Stimulated activated CD8-positive, alpha-beta memory T cell treated with anti-CD3 and anti-CD28 coated beads, Interleukin-7, amount 100 ng/mL, for 1 hour (primary cell): ENCODE results near the gene GCN1.

ENCODE experiments used
- DNase-seq, 2 donors: peaks; one replicate each; pipeline ENCODE4 v3.0.0-alpha.2; 2020; ENCODE audit warnings: low read depth in 2 of 2

The GCN1 gene

GRCh38 chr12:120229487-120230325 lies 35.2 kb upstream of the GCN1 start:
- DNase-seq, result no peak

- no peak for DNase-seq
Observed at GRCh38 chr12:120229071-120229486, 34.6 kb upstream of the GCN1 start.

GRCh38 chr12:120228291-120229070 lies 34.0 kb upstream of the GCN1 start:
- peak; percentile 74 to 84 for DNase-seq

- no peak for DNase-seq
Observed at GRCh38 chr12:120228041-120228290, 33.5 kb upstream of the GCN1 start.

- DNase-seq, result no peak
Observed at GRCh38 chr12:120227233-120228040, 32.9 kb upstream of the GCN1 start.

- DNase-seq, result no peak
Observed at GRCh38 chr12:120225852-120226640, 31.5 kb upstream of the GCN1 start.

GRCh38 chr12:120225200-120225558 lies 30.7 kb upstream of the GCN1 start:
- DNase-seq, result no peak

GRCh38 chr12:120224304-120225199 lies 30.0 kb upstream of the GCN1 start:
- no peak for DNase-seq

GRCh38 chr12:120223458-120224303 lies 29.2 kb upstream of the GCN1 start:
- DNase-seq, result no peak

GRCh38 chr12:120222288-120222832 lies 27.8 kb upstream of the GCN1 start:
- DNase-seq, result no peak

- no peak for DNase-seq
Observed at GRCh38 chr12:120221576-120221900, 27.0 kb upstream of the GCN1 start.

GRCh38 chr12:120220838-120221575 lies 26.5 kb upstream of the GCN1 start:
- no peak for DNase-seq

- no peak for DNase-seq
Observed at GRCh38 chr12:120218680-120219606, 24.4 kb upstream of the GCN1 start.

GRCh38 chr12:120216742-120217605 lies 22.5 kb upstream of the GCN1 start:
- no peak for DNase-seq

GRCh38 chr12:120215766-120216735 lies 21.5 kb upstream of the GCN1 start:
- DNase-seq, result no peak

GRCh38 chr12:120215357-120215735 lies 20.8 kb upstream of the GCN1 start:
- no peak for DNase-seq
